Prostate gland (tissue), 2 donors: ENCODE data around the gene FOXB2. TPM values are rescaled to one million over a fixed set of nuclear protein-coding genes. Genes with fewer than 3 reads are reported as not detected.

ENCODE experiments used
- DNase-seq: peaks from one replicate; pipeline ENCODE4 v3.0.0-alpha.2; 2019; ENCODE audit warnings: low spot score
- H3K27ac ChIP-seq, 2 donors: fragments of 200-600 bp; sonication (generic); 2 replicates each; pipeline ENCODE4 v1.5.1; 2017 to 2019
- H3K27me3 ChIP-seq: fragments of 200-600 bp; sonication (generic); replicated peaks from 2 replicates; pipeline ENCODE4 v1.5.1; 2019; ENCODE audit not compliant: insufficient read depth
- H3K36me3 ChIP-seq, 2 donors: fragments of 200-600 bp; sonication (generic); 1 replicate in 1 of 2; 2 replicates in 1 of 2; pipeline versions ENCODE4 v1.5.1 to v1.8.1; 2017 to 2019
- H3K4me1 ChIP-seq: fragments of 200-600 bp; sonication (generic); replicated peaks from 2 replicates; pipeline ENCODE4 v1.5.1; 2019
- H3K4me3 ChIP-seq, 2 donors: fragments of 200-600 bp; sonication (generic); 2 replicates each; pipeline ENCODE4 v1.5.1; 2017 to 2019
- H3K9me3 ChIP-seq: fragments of 200-600 bp; sonication (generic); 2 replicates; pipeline ENCODE4 v1.5.1; 2017
- POLR2A ChIP-seq: fragments of 450-650 bp; IDR thresholded peaks from one replicate; pipeline ENCODE4 v1.6.1; 2016; ENCODE audit warnings: antibody characterized with exemption, mild to moderate bottlenecking
- POLR2AphosphoS5 ChIP-seq: sonication (generic); formaldehyde crosslinking; IDR thresholded peaks from one replicate; pipeline ENCODE4 v1.6.1; 2017; ENCODE audit warnings: antibody characterized with exemption
- WGBS: methylation state at CpG from one replicate; pipeline ENCODE4 v1.1.5; 2018; 5-methylcytosine and 5-hydroxymethylcytosine counted together
- intact Hi-C: fragments of 100-400 bp; cut with DNase I; formaldehyde crosslinking; loops from one replicate; pipeline ENCODE4 v1.14.2; 2022
- total RNA-seq, 2 donors: library from RNA; depleted of rRNA; stranded (reverse); fragments of >200 nt; gene quantifications; one replicate each; pipeline ENCODE4 v1.1.0, GENCODE V29; 2016
- TF ChIP-seq, protein P1 (sequence below), 4 experiments: fragments of 200-600 bp in 2 of 4; fragments of 450-650 bp in 2 of 4; sonication (generic) in 2 of 4; IDR thresholded peaks; 1 replicate in 3 of 4; 2 replicates in 1 of 4; pipeline ENCODE4 v1.5.1; 2016 to 2019; ENCODE audit warnings: antibody characterized with exemption in 4 of 4, mild to moderate bottlenecking in 2 of 4, moderate library complexity in 2 of 4

Gene FOXB2
- total RNA-seq, 2 donors from 2014 or later = not detected

DNA sequence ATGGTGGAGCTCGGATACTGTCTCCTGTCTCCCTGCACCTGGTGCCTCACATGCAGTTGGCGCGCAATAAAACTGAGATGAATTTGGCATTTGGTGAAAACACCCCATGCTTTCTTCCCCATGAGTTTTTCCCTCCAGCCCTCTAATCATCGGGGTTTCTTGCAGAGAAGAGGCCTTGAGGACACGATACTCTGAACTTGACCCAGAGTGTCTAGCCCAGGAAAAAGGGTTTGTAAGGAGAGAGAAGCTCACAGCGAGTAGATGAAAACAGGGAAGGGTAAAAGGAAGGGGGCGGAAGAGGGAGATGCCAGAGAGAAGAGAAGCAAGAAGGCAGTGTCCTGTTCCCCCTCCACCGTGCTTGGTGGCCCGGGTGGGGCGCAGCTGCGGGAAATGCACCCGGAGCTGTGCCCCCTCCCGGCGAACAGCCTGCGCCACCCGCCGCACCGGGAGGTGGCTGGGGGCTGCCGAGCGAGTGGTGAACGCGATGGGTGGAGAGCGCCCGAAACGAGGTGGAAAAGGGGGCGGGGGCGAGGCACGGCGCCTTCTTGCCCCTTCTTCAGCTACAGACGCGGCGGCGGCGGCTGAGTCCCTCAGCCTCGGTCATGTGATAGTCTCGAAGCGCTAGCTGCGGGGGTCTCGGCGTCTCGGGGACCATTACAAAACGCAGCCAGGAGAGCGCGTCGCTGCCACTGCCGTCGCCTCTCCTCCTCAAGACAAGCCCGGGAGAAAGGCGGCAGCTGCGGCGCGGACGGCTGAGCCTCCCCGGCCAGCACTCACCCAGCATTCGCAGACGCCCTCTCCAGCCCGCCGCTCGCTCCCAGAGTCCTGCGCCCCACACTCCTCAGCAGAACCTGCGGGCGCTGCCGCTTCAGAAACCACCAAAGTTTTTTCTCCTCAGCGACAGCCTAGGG, 1.1 kb upstream of the FOXB2 start:
- no peaks in the 10 kb centered on the region for H3K36me3 ChIP-seq
- peaks cover 85% of the 10 kb centered on the region for H3K27me3 ChIP-seq
- DNase-seq = no peak
- TF ChIP-seq POLR2AphosphoS5 (no peak), POLR2A (no peak)
- TF ChIP-seq, protein P1, sequence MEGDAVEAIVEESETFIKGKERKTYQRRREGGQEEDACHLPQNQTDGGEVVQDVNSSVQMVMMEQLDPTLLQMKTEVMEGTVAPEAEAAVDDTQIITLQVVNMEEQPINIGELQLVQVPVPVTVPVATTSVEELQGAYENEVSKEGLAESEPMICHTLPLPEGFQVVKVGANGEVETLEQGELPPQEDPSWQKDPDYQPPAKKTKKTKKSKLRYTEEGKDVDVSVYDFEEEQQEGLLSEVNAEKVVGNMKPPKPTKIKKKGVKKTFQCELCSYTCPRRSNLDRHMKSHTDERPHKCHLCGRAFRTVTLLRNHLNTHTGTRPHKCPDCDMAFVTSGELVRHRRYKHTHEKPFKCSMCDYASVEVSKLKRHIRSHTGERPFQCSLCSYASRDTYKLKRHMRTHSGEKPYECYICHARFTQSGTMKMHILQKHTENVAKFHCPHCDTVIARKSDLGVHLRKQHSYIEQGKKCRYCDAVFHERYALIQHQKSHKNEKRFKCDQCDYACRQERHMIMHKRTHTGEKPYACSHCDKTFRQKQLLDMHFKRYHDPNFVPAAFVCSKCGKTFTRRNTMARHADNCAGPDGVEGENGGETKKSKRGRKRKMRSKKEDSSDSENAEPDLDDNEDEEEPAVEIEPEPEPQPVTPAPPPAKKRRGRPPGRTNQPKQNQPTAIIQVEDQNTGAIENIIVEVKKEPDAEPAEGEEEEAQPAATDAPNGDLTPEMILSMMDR (IDR thresholded peaks at IDR 0.05) = no peak
- WGBS = 1% methylated on average over 62 of the region's 64 CpGs
- intact Hi-C loops = no loop called here
- no peak overlapping the region for H3K27ac ChIP-seq
- H3K9me3 ChIP-seq = no peaks in the 10 kb centered on the region
- H3K4me3 ChIP-seq = no peak overlapping the region
- H3K4me1 ChIP-seq = peaks cover 6% of the 10 kb centered on the region

DNA sequence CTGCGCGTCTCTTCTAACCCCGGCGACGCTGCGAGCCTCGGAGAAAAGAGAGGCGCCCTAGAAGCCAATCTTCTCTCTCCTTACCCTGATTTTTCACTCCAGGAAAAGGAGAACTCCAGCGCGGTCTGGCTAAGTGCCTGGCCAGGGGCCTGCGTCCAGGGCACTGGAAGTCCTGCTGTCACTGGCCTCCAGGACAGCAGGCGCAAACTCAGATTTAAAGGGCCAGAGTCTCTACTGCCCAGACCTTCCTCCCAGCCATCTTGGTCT, 553 bp upstream of the FOXB2 start:
- intact Hi-C loops = no loop called here
- no peak for DNase-seq
- Histone ChIP-seq H3K27ac (no peak overlapping the region), H3K9me3 (no peaks in the 10 kb centered on the region), H3K27me3 (peaks cover 91% of the 10 kb centered on the region), H3K4me1 (peaks cover 6% of the 10 kb centered on the region), H3K36me3 (no peaks in the 10 kb centered on the region), H3K4me3 (no peak overlapping the region)
- TF ChIP-seq, protein P1 (IDR thresholded peaks at IDR 0.05) = no peak
- no peak for TF ChIP-seq POLR2AphosphoS5
- no peak for TF ChIP-seq POLR2A
- WGBS = 1% methylated on average over 12 of the region's 12 CpGs

DNA sequence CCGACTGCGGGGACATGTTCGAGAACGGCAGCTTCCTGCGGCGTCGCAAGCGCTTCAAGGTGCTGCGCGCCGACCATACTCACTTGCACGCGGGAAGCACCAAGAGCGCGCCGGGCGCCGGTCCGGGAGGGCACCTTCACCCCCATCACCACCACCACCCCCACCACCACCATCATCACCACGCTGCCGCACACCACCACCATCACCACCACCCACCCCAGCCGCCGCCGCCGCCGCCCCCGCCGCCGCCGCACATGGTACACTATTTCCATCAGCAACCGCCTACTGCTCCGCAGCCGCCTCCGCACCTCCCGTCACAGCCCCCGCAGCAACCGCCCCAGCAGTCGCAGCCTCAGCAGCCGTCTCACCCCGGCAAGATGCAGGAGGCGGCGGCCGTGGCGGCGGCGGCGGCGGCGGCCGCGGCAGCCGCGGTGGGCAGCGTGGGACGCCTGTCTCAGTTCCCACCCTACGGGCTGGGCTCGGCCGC, 514 bp downstream of the FOXB2 start:
- Histone ChIP-seq H3K27ac (no peak overlapping the region), H3K4me1 (peaks cover 6% of the 10 kb centered on the region), H3K36me3 (no peaks in the 10 kb centered on the region), H3K9me3 (no peaks in the 10 kb centered on the region), H3K27me3 (peaks cover 86% of the 10 kb centered on the region), H3K4me3 (no peak overlapping the region)
- DNase-seq = no peak
- WGBS = 2% methylated on average over 46 of the region's 58 CpGs
- intact Hi-C loops = no loop called here
- TF ChIP-seq POLR2A (no peak), POLR2AphosphoS5 (no peak)
- TF ChIP-seq, protein P1 (IDR thresholded peaks at IDR 0.05) = no peak

DNA sequence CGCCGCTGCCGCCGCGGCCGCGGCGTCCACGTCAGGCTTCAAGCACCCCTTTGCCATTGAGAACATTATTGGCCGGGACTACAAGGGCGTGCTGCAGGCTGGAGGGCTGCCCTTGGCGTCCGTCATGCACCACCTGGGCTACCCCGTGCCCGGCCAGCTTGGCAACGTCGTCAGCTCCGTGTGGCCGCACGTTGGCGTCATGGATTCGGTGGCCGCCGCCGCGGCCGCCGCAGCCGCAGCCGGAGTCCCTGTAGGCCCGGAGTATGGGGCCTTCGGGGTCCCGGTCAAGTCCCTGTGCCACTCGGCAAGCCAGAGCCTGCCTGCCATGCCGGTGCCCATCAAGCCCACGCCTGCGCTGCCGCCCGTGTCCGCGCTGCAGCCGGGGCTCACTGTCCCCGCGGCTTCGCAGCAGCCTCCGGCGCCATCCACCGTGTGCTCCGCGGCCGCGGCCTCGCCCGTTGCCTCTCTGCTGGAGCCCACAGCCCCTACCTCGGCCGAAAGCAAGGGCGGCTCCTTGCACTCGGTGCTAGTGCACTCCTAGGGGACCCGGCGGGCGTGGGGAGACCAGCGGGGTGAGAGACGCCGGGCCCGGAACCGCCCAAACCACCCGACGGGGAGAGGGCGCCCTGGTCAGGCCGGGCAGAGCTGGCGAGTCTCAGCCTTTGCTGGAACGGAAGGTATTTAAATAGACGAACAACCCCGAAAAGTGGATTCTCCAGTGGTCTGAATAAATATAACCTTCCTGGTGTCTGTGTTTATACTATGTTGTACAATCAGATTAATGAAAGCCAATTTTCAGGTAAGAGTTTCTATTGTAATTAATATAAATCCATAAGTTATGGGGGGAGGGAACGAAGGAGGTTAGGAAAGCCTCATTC, 1.2 kb downstream of the FOXB2 start:
- no peak for TF ChIP-seq POLR2AphosphoS5
- TF ChIP-seq, protein P1 (IDR thresholded peaks at IDR 0.05) = no peak
- TF ChIP-seq POLR2A = no peak
- peaks cover 6% of the 10 kb centered on the region for H3K4me1 ChIP-seq
- no peaks in the 10 kb centered on the region for H3K36me3 ChIP-seq
- H3K4me3 ChIP-seq = no peak overlapping the region
- intact Hi-C loops = no loop called here
- H3K9me3 ChIP-seq = no peaks in the 10 kb centered on the region
- peaks cover 81% of the 10 kb centered on the region for H3K27me3 ChIP-seq
- WGBS = 2% methylated on average over 63 of the region's 75 CpGs
- no peak for DNase-seq
- no peak overlapping the region for H3K27ac ChIP-seq
